HG02798 (cell line): ENCODE results near the gene TCFL5.

Experiments
- ATAC-seq: cut with Tn5 transposase; IDR thresholded peaks from one replicate; pipeline ENCODE4 v1.9.1; 2021; ENCODE audit warnings: mild to moderate bottlenecking; ENCODE audit not compliant: unreplicated experiment, poor library complexity

The TCFL5 gene

GRCh38 chr20:62802026-62802712 lies 59.5 kb downstream of the TCFL5 start:
- no peak for ATAC-seq

GRCh38 chr20:62801284-62802010 lies 60.2 kb downstream of the TCFL5 start:
- no peak for ATAC-seq

GRCh38 chr20:62800314-62801259 lies 61.0 kb downstream of the TCFL5 start:
- ATAC-seq = no peak

GRCh38 chr20:62799873-62800272 lies 61.7 kb downstream of the TCFL5 start:
- no peak for ATAC-seq

DNA sequence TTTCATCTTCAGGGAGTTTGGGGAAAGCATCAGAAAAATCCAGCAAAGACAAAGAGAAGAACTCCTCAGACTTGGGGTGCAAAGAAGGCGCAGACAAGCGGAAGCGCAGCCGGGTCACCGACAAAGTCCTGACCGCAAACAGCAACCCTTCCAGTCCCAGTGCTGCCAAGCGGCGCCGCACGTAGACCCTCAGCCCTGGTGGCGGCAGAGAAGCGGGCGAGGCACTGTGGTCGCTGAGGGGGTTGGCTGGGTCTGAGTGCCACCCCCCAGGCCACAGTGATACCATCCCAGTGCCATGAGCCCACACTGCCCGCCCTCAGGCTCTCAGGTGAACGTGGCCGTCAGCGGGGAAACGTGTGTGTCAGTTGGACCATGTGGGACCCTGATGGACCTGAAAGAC lies 62.2 kb downstream of the TCFL5 start:
- ATAC-seq = no peak

DNA sequence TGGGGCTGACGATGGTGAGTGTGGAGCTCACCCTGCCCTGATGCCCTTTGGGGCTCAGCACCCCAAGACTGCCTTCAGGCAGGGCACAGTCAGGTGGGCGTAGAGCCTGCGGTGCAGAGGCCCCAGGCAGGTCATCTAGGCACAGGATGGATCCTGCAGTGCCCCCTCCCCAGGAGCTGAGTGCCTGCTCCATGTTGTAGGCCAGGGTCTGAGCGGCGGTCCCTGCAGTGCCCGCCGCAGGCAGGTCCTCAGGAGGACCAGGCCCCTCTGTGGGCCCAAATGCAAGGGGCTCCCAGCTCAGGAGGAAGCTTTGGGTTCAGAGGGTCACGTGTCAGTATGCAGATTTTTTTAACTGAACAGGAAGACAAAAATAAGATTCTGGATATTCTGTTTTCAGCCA lies 62.6 kb downstream of the TCFL5 start:
- ATAC-seq = no peak

- ATAC-seq = no peak
Observed at GRCh38 chr20:62797671-62798532, 63.7 kb downstream of the TCFL5 start.

DNA sequence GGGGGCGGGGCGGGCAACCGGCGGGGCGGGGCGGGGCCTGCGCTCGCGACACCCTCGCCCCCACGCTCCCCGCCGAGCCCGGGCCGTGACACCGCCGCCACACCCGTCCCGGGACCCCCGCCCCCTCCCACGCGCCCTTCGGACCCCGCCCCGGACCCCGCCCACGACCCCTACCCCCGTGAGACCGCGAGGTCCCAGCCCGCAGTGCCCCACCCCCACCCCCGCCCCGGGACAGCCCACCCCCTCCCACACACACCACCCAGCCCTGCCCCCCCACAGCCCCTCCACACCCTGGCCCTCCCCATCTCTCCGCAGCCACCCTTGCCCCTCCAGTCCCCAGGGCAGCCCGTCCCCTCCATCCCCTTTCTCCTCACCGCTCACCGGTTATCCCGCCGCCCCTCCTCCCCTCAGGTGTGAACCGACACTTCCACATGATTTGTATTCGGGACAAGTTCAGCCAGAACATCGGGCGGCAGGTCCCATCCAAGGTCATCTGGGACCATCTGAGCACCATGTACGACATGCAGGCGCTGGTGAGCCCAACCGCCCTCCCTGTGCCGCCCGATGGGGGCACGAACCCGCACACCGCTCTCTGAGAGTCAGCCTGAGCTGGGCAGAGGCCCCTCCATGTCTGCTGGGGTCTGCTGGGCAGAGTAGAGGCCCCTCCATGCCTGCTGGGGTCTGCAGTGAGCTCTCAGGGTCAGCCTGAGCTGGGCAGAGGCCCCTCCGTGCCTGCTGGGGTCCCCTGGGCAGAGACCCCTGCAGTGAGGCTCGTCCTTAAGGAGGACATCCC lies 64.7 kb downstream of the TCFL5 start:
- no peak for ATAC-seq

DNA sequence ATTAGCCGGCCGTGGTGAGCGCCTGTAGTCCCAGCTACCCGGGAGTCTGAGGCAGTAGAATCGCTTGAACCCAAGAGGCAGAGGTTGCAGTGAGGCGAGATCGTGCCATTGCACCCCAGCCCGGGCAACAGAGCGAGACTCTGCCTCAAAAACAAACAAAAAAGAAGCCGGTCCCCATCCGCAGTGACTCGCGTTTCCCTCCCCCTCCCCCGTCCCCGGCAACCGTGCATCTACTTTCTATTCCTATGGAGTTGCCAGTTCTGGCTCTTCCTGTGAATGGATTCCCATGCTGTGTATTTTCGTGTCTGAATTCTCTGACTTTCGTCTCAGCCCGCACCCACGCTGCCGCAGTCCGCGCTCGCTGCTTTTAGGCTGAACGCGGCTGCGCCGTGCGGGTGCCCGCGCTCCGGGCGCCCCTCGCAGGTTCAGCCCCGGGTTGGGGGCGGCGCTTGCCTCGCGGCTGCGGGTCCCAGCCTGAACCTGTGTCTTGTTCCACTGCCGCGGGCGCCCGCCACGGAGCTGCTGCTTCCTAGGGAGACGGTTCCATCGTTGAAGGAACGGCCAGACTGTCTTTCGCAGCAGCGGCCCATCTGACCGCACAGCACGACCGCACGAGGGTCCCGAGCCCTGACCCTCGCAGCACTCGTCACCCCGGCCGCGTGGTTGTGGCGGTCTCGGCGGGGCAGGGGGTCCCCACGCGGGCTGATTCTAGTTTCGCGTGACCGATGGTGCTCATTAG lies 66.4 kb downstream of the TCFL5 start:
- no peak for ATAC-seq

DNA sequence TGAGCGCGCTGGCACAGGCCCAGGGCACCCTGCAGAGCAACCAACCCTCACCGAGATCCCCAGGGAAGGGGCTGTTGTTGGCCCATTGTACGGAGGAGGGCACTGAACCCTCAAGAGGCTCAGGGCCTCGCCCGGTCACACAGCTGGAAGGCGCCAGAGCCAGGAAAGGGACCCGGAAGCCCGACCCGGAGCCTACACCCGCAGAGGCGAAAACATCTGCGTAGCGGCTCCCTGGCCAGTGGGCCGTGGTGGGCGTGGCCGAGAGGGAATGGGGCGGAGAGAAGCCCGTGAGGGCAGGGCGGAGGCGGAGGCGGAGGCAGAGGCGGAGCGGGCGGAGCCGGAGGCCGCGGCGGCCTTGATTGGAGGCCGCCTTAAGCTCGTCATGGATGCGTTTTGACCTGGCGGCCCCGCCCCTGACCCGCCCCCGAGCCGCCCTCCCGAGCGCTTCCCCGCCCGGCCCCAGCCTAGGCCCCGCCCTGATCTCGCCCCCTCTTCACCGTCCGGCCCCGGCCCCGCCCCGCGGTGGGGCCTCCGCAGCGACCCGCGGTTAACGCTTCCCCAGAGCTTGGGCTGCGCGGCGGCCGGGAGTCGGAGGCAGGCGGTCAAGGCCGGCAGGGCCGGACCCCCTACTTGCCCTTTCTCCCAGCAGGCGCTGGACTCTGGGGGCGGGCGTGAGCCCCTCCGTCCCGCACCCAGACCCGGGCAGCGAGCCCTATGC lies 67.5 kb downstream of the TCFL5 start:
- ATAC-seq = peak; percentile 82

DNA sequence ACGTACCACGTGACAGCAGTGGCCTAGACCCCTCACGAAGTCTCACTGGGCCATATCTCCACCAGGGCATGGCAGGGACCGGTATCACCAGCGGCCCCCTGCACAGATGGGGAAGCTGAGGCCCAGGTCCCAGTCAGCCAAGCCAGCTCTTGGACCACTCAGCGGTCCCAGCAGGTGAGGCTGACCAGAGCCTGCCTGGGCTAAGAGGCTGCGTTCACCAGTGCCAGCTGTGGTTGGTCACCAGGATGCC lies 67.9 kb downstream of the TCFL5 start:
- no peak for ATAC-seq

GRCh38 chr20:62792940-62793756 lies 68.5 kb downstream of the TCFL5 start:
- ATAC-seq = no peak

GRCh38 chr20:62792182-62792939 lies 69.3 kb downstream of the TCFL5 start:
- ATAC-seq = no peak

DNA sequence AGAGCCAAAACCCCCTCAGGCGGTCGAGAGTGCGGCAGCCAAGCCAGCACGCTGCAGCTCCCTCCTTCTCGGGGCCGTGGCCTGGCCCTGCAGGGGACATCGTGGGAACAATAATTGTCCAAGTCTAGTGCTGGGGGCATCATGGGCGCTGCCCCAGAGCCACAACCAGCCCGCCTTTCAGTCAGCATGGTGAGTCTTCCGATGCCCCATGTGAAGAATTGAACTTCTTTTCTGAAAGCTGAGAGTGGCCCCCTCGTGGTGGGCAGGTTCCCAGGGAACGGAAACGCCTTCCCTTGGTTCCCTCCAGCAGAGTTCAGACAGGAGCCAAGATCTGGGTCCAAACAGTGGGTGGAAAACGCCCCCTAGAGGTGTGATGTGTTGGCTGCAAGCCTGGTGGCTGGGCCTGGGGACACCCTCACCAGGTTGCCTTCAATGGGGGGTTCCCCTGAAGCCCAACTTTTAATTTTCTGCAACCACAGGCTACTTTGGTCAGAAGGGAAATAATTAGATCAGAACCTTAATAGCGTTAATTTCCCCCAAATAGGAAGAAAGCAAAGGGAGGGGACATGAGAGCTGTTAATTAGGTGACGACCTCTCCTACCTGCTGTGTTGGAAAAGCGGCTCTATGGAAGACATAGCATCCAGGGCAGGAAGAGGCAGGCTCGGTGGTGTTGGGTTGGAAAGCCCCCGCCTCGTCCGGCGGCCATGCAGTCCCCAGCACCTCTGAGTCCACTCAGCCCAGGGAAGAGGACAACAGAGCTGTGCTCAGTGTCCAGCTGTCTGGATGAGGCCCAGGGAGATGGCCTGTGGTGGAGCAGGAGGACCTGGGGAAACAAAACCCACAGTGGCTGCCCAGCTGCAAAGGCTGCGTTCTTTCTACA lies 70.1 kb downstream of the TCFL5 start:
- ATAC-seq = no peak
